Ascending aorta (tissue), 2 donors: ENCODE data around the gene OGA. TPM values are rescaled to one million over a fixed set of nuclear protein-coding genes. Genes with fewer than 3 reads are reported as not detected.

Experiments used
- DNase-seq, 2 donors: peaks; one replicate each; pipeline ENCODE4 v3.0.0-alpha.2; 2019; ENCODE audit warnings: low spot score in 2 of 2
- H3K27ac ChIP-seq, 2 donors: fragments of 200-600 bp; sonication (generic); one replicate each; pipeline ENCODE4 v1.5.1; 2016 to 2017; ENCODE audit warnings: mild to moderate bottlenecking in 1 of 2
- H3K27me3 ChIP-seq: fragments of 200-600 bp; sonication (generic); one replicate; pipeline ENCODE4 v1.5.1; 2017
- H3K36me3 ChIP-seq, 2 donors: fragments of 200-600 bp; sonication (generic); one replicate each; pipeline ENCODE4 v1.5.1; 2016
- H3K4me1 ChIP-seq, 2 donors: fragments of 200-600 bp; sonication (generic); one replicate each; pipeline ENCODE4 v1.5.1; 2016 to 2017; ENCODE audit warnings: mild to moderate bottlenecking in 1 of 2
- H3K4me3 ChIP-seq, 2 donors: fragments of 200-600 bp; sonication (generic); one replicate each; pipeline ENCODE4 v1.5.1; 2016 to 2017; ENCODE audit warnings: mild to moderate bottlenecking in 1 of 2
- H3K9me3 ChIP-seq, 2 donors: fragments of 200-600 bp; sonication (generic); one replicate each; pipeline ENCODE4 v1.5.1; 2016
- intact Hi-C: fragments of 100-400 bp; cut with DNase I; formaldehyde crosslinking; loops from one replicate; pipeline ENCODE4 v1.15.1; 2023
- total RNA-seq: library from RNA; depleted of rRNA; stranded (reverse); fragments of >200 nt; gene quantifications from one replicate; pipeline ENCODE4 v1.1.0, GENCODE V29; 2016
- TF ChIP-seq, protein P1 (sequence below), 3 experiments: fragments of 200-600 bp in 2 of 3; fragments of 450-650 bp in 1 of 3; sonication (generic) in 2 of 3; IDR thresholded peaks; one replicate each; pipeline ENCODE4 v1.5.1; 2016 to 2019; ENCODE audit warnings: antibody characterized with exemption in 3 of 3, mild to moderate bottlenecking in 1 of 3, moderate library complexity in 1 of 3

The OGA gene
- total RNA-seq, 1 donor from 2014 or later: 66.8 TPM

DNA sequence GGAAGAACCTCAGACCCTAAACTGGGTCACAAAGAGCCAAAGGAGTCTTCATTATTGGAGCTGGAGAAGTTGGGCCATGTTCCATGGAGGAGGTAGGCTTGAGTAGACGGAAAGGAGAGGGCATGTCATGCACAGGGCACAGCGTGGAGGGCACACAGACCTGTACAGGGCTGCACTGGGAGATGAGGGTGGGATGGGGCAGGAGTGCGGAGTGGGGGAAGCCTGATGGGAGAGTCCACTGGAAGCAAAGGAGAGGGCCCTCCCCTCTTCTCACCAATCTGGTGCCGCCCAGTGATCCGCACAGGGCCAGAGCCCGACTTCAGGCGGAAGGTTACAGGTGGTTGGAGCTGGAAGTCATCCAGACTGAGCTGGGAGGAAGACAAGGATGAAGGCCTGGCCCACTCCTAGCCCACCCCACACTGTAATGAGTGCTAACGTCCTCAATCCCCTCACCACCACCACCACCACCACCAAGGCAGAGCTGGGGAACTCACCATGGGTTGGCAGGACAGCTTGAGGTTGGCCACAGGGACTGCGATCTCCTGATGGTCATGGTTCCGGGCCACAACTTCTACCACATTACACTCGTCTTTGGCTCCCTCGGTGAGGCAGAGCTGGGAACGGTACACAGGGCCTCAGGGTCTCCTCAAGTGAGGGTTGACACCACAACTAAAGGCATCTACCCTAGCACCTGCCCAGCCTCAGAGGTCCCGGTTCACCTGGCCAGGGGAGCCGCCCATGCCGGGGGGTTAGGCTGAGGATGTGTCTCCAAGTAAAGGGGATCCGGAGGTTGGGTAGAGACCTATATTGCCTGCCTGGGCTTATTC is 36.0 kb downstream of the OGA start:
- Histone ChIP-seq H3K27ac (no peak overlapping the region), H3K36me3 (peaks cover 27 to 31% of the 10 kb centered on the region in 2 donors), H3K4me3 (peak overlapping the region; percentile 73 to 83), H3K4me1 (peaks cover 17 to 30% of the 10 kb centered on the region in 2 donors), H3K9me3 (no peaks in the 10 kb centered on the region), H3K27me3 (no peaks in the 10 kb centered on the region)
- DNase-seq: peak in 1 of 2 donors; percentile 61
- TF ChIP-seq, protein P1, sequence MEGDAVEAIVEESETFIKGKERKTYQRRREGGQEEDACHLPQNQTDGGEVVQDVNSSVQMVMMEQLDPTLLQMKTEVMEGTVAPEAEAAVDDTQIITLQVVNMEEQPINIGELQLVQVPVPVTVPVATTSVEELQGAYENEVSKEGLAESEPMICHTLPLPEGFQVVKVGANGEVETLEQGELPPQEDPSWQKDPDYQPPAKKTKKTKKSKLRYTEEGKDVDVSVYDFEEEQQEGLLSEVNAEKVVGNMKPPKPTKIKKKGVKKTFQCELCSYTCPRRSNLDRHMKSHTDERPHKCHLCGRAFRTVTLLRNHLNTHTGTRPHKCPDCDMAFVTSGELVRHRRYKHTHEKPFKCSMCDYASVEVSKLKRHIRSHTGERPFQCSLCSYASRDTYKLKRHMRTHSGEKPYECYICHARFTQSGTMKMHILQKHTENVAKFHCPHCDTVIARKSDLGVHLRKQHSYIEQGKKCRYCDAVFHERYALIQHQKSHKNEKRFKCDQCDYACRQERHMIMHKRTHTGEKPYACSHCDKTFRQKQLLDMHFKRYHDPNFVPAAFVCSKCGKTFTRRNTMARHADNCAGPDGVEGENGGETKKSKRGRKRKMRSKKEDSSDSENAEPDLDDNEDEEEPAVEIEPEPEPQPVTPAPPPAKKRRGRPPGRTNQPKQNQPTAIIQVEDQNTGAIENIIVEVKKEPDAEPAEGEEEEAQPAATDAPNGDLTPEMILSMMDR (IDR thresholded peaks at IDR 0.05): no peak
- intact Hi-C loops: loop anchor here (2.0 to 5.0 kb wide), 2 partner anchors 179 to 570 kb away; no protein-coding TSS in a partner anchor

DNA sequence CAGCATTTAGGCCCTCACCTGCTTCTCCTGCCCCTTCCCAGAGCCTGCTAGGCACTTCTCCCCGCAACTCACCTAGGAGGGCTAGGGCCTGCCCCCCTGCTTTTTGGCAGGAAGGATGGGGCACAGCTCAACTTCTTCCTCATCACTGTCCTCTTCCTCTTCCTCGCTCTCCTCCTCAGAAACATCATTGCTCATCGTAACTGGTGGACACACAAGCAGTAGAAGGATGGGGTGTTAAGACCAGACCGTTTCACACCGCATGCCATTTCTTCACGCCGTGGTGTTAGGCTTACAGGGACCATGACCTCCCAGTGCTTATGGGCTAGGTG is 36.6 kb downstream of the OGA start:
- TF ChIP-seq, protein P1 (IDR thresholded peaks at IDR 0.05): no peak
- Histone ChIP-seq H3K27me3 (no peaks in the 10 kb centered on the region), H3K9me3 (no peaks in the 10 kb centered on the region), H3K4me3 (no peak overlapping the region), H3K36me3 (peaks cover 21 to 25% of the 10 kb centered on the region in 2 donors), H3K4me1 (peaks cover 17 to 30% of the 10 kb centered on the region in 2 donors), H3K27ac (no peak overlapping the region)
- intact Hi-C loops: loop anchor here (2.0 to 5.0 kb wide), 2 partner anchors 179 to 569 kb away; no protein-coding TSS in a partner anchor
- DNase-seq: peak in 1 of 2 donors; percentile 2

DNA sequence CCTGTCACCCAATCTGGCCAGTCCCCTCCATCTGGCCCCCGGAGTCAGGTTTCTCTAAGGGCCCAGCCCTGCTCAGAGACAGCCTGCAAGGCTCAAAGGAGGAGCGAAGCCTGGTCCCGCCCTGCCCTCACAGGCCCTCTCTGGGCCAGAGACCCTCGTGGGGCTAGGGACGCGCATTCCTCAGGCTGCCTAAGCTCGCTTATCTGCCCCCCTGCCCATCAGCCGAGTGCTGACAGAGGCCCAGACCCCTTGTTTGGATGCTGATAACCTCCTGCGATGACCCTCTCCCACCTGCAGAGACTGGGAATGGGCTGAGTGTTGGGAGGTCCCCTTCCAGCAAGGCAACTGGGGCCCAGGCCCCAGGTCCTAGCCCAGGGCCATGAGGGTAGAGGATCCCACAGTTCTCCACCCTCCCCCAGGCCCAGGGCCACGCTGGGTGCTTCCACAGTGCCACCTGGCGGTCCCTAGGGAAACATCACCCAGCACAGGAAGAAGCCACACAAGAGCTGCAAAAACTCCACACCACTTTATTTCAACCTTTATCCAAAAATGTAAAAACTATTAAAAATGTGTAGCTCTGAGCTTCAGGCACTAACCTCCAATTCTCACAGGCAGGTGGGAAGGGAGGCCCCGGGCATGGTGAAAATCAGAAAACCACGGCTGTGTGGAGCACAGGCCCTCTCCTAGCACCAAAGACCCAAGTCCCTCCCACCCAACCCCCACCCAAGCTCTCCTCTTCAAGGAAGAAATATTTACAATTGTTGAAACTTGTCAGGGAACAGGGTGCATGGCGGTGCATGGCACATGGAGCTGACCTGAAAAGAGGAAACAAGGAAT is 37.2 kb downstream of the OGA start:
- no peaks in the 10 kb centered on the region for H3K27me3 ChIP-seq
- intact Hi-C loops: loop anchor here (1.0 to 5.0 kb wide), 3 partner anchors 178 to 569 kb away; no protein-coding TSS in a partner anchor

GRCh38 chr10:101780187-101780817 is 37.9 kb downstream of the OGA start:
- Histone ChIP-seq H3K36me3 (peaks cover 9 to 12% of the 10 kb centered on the region in 2 donors), H3K9me3 (no peaks in the 10 kb centered on the region), H3K27ac (no peak overlapping the region), H3K27me3 (peaks cover 4% of the 10 kb centered on the region), H3K4me3 (peak overlapping the region; percentile 50 to 61), H3K4me1 (peaks cover 26 to 33% of the 10 kb centered on the region in 2 donors)
- DNase-seq: peak in 1 of 2 donors; percentile 59
- intact Hi-C loops: loop anchor here (1.0 to 5.0 kb wide), 3 partner anchors 178 to 568 kb away; no protein-coding TSS in a partner anchor
- TF ChIP-seq, protein P1 (IDR thresholded peaks at IDR 0.05): no peak

More for the DNA sequence above, 37.2 kb downstream of the OGA start:
- Histone ChIP-seq H3K9me3 (no peaks in the 10 kb centered on the region), H3K4me1 (peaks cover 23 to 30% of the 10 kb centered on the region in 2 donors), H3K36me3 (peaks cover 15 to 20% of the 10 kb centered on the region in 2 donors), H3K27ac (no peak overlapping the region), H3K4me3 (no peak overlapping the region)
- peak in 1 of 2 donors; percentile 65 for DNase-seq
- TF ChIP-seq, protein P1 (IDR thresholded peaks at IDR 0.05): peak; percentile 42 to 87 (median 76)
